Trophoblast cell (in vitro differentiated cells and primary cell): ENCODE measurements around the gene MYO1A.

Experiments
- DNase-seq, 2 donors: peaks; one replicate each; pipeline ENCODE4 v3.0.0-alpha.2; 2016
- H2AFZ ChIP-seq: 2 replicates; pipeline ENCODE4 v1.6.1; 2013; ENCODE audit warnings: low read length, moderate library complexity, mild to moderate bottlenecking; ENCODE audit not compliant: insufficient read depth, poor library complexity
- H2AK5ac ChIP-seq: 2 replicates; pipeline ENCODE4 v1.6.1; 2013; ENCODE audit warnings: mild to moderate bottlenecking, low read length
- H2BK120ac ChIP-seq: 2 replicates; pipeline ENCODE4 v1.6.1; 2013; ENCODE audit warnings: low read length, mild to moderate bottlenecking, moderate library complexity; ENCODE audit not compliant: insufficient read depth, poor library complexity
- H2BK12ac ChIP-seq: 2 replicates; pipeline ENCODE4 v1.6.1; 2013; ENCODE audit warnings: mild to moderate bottlenecking, low read length, moderate library complexity
- H2BK5ac ChIP-seq: 2 replicates; pipeline ENCODE4 v1.6.1; 2013; ENCODE audit warnings: low read length, low read depth, moderate library complexity, mild to moderate bottlenecking; ENCODE audit not compliant: poor library complexity
- H3K14ac ChIP-seq: 2 replicates; pipeline ENCODE4 v1.6.1; 2013; ENCODE audit warnings: mild to moderate bottlenecking, low read length
- H3K18ac ChIP-seq: 2 replicates; pipeline ENCODE4 v1.6.1; 2013; ENCODE audit warnings: mild to moderate bottlenecking, low read length
- H3K23ac ChIP-seq: 2 replicates; pipeline ENCODE4 v1.6.1; 2013; ENCODE audit warnings: low read length
- H3K27ac ChIP-seq: 2 replicates; pipeline ENCODE4 v1.5.1; 2013; ENCODE audit warnings: low read depth, mild to moderate bottlenecking, inconsistent platforms, low read length, moderate library complexity
- H3K27me3 ChIP-seq: 2 replicates; pipeline ENCODE4 v1.6.1; 2013; ENCODE audit warnings: inconsistent platforms, mild to moderate bottlenecking, low read length, moderate library complexity; ENCODE audit not compliant: insufficient read depth
- H3K36me3 ChIP-seq, 2 experiments: 1 replicate in 1 of 2; 2 replicates in 1 of 2; pipeline ENCODE4 v1.6.1; 2013; ENCODE audit warnings: low read length in 2 of 2, mild to moderate bottlenecking in 2 of 2, moderate library complexity in 1 of 2; ENCODE audit not compliant: insufficient read depth in 2 of 2, control insufficient read depth in 1 of 2
- H3K4ac ChIP-seq: 2 replicates; pipeline ENCODE4 v1.6.1; 2013; ENCODE audit warnings: low read depth, mild to moderate bottlenecking, low read length, moderate library complexity
- H3K4me1 ChIP-seq, 2 experiments: 1 replicate in 1 of 2; 2 replicates in 1 of 2; pipeline ENCODE4 v1.6.1; 2013; ENCODE audit warnings: low read length in 2 of 2, mild to moderate bottlenecking in 2 of 2, moderate library complexity in 1 of 2; ENCODE audit not compliant: insufficient read depth in 2 of 2, control insufficient read depth in 1 of 2
- H3K4me2 ChIP-seq: 2 replicates; pipeline ENCODE4 v1.6.1; 2013; ENCODE audit warnings: inconsistent platforms, mild to moderate bottlenecking, low read length, moderate library complexity
- H3K4me3 ChIP-seq: 2 replicates; pipeline ENCODE4 v1.5.1; 2013; ENCODE audit warnings: mild to moderate bottlenecking, low read depth, low read length, inconsistent platforms
- H3K79me1 ChIP-seq: one replicate; pipeline ENCODE4 v1.6.1; 2013; ENCODE audit warnings: low read length
- H3K79me2 ChIP-seq: 2 replicates; pipeline ENCODE4 v1.6.1; 2013; ENCODE audit warnings: low read length, mild to moderate bottlenecking; ENCODE audit not compliant: control insufficient read depth, insufficient read depth, poor library complexity
- H3K9ac ChIP-seq: 2 replicates; pipeline ENCODE4 v1.6.1; 2013; ENCODE audit warnings: mild to moderate bottlenecking, low read length
- H3K9me3 ChIP-seq: 2 replicates; pipeline ENCODE4 v1.6.1; 2013; ENCODE audit warnings: low read depth, mild to moderate bottlenecking, control low read depth, inconsistent platforms, low read length; ENCODE audit not compliant: insufficient read depth
- H4K12ac ChIP-seq: 2 replicates; pipeline ENCODE4 v1.6.1; 2013; ENCODE audit warnings: low read depth, mild to moderate bottlenecking, low read length, moderate library complexity
- H4K8ac ChIP-seq: 2 replicates; pipeline ENCODE4 v1.6.1; 2013; ENCODE audit warnings: low read depth, mild to moderate bottlenecking, low read length, moderate library complexity
- H4K91ac ChIP-seq: one replicate; pipeline ENCODE4 v1.6.1; 2013; ENCODE audit warnings: low read depth, mild to moderate bottlenecking, low read length, moderate library complexity
- WGBS: extraction: QIAGEN DNeasy Blood & Tissue Kit; methylation state at CpG from one replicate; pipeline ENCODE4 v1.1.7; 2013; ENCODE audit warnings: missing lambda C conversion rate; ENCODE audit not compliant: insufficient read length, insufficient coverage; ENCODE audit errors: extremely low coverage; 5-methylcytosine and 5-hydroxymethylcytosine counted together

The MYO1A gene

DNA sequence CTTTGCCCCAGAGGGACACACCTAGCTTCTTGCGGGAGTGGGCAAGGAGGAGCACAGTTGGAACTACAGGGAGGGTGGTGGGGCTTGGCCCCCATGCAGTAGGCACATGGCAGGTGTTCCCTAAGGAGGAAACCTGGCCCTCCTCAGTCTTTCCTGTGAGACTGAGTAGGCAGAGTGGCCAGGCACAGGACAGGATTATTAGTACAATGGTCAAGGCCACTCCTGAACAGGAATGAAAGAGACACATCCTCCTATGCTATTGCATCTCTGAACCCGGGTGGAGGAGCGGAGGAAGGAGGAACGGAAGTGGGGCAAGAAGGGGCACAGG, 846 bp downstream of the MYO1A start:
- no peak for DNase-seq
- H3K9ac ChIP-seq = no peak overlapping the region
- peaks cover 1% of the 10 kb centered on the region for H3K9me3 ChIP-seq
- no peak overlapping the region for H3K4me2 ChIP-seq
- no peak overlapping the region for H2AFZ ChIP-seq
- H3K79me2 ChIP-seq = no peaks in the 10 kb centered on the region
- H2BK12ac ChIP-seq = no peak overlapping the region
- H3K4me1 ChIP-seq = no peaks in the 10 kb centered on the region
- no peak overlapping the region for H3K14ac ChIP-seq
- H3K4me3 ChIP-seq = no peak overlapping the region
- no peak overlapping the region for H4K91ac ChIP-seq
- H3K79me1 ChIP-seq = no peaks in the 10 kb centered on the region
- no peak overlapping the region for H2AK5ac ChIP-seq
- no peak overlapping the region for H3K18ac ChIP-seq
- no peak overlapping the region for H3K27ac ChIP-seq
- H3K4ac ChIP-seq = no peak overlapping the region
- H3K36me3 ChIP-seq = no peaks in the 10 kb centered on the region
- H4K8ac ChIP-seq = no peak overlapping the region
- no peak overlapping the region for H3K23ac ChIP-seq
- H4K12ac ChIP-seq = no peak overlapping the region
- H3K27me3 ChIP-seq = no peaks in the 10 kb centered on the region
- no peak overlapping the region for H2BK5ac ChIP-seq
- no peak overlapping the region for H2BK120ac ChIP-seq
- WGBS = no CpG with 5 or more reads among the region's 4 CpGs

DNA sequence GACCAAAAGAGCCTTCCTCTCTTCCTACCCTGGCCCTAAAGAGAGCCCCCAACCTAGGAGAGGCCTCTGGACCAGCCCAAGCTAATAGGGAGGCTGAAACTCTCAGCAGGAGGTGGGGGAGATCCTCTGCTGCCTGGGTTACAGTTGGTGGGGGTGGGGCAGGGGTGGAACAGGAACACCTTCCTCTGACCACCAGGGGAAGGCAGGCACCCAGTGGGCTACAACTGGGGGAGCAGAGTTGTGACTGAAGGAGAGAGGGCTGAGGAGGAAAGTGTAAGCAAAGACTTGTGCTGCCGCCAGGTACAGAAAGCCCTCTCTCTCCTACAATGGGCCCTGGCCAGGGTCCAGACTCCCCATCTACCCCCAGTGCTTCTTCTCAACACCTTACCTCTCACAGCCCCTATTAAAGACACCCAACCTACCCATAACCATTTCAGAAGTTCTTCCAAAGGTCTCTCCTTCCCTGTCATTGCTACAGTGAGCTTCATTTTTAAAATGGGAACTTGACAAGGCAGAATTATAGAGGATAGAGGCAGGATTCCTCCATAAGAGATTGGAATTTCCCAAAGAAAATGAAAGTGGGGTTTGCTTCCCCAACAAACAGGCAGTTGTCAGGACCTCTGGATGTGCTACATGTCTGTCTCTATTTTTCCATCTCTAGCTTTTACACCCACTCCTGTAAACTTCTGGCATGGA, 1.4 kb downstream of the MYO1A start:
- Histone ChIP-seq H4K8ac (no peak overlapping the region), H3K27ac (no peak overlapping the region), H3K14ac (no peak overlapping the region), H3K4me2 (no peak overlapping the region), H3K9ac (no peak overlapping the region), H2BK5ac (no peak overlapping the region), H3K23ac (no peak overlapping the region), H3K79me2 (no peaks in the 10 kb centered on the region), H2BK120ac (no peak overlapping the region), H3K27me3 (no peaks in the 10 kb centered on the region), H2AFZ (no peak overlapping the region), H4K91ac (no peak overlapping the region), H2BK12ac (no peak overlapping the region), H2AK5ac (no peak overlapping the region), H3K79me1 (no peaks in the 10 kb centered on the region), H3K4ac (no peak overlapping the region), H3K4me3 (no peak overlapping the region), H3K4me1 (no peaks in the 10 kb centered on the region), H3K36me3 (no peaks in the 10 kb centered on the region), H3K18ac (no peak overlapping the region), H4K12ac (no peak overlapping the region), H3K9me3 (peaks cover 1% of the 10 kb centered on the region)
- DNase-seq = no peak
- WGBS = no CpG with 5 or more reads among the region's 1 CpG

DNA sequence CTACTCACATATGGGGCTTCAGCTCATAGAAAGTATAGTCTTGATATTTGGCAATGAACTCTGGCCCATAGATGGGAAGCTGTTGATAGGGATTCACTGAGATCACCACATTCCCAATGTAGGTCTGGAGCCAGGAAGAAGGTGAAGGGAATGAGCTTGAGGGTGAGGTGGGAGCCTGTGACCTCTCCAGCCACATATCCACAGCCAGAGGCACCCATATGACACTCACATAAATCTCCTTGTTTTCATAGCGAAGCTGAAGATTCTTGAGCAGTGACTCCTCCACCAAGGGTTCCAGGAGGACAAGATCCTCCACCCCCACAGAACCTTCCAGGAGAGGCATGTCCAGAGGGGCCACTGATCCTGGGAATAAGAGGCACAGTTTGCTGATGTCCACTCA, 1.9 kb downstream of the MYO1A start:
- Histone ChIP-seq H3K4ac (no peak overlapping the region), H3K14ac (no peak overlapping the region), H4K8ac (no peak overlapping the region), H3K9ac (no peak overlapping the region), H3K18ac (no peak overlapping the region), H3K23ac (no peak overlapping the region), H2BK5ac (no peak overlapping the region), H4K12ac (no peak overlapping the region), H4K91ac (no peak overlapping the region), H2BK120ac (no peak overlapping the region), H2BK12ac (no peak overlapping the region), H3K27ac (no peak overlapping the region), H3K27me3 (no peaks in the 10 kb centered on the region), H3K4me3 (no peak overlapping the region), H3K79me2 (no peaks in the 10 kb centered on the region), H3K9me3 (peaks cover 1% of the 10 kb centered on the region), H3K36me3 (no peaks in the 10 kb centered on the region), H3K4me1 (no peaks in the 10 kb centered on the region), H3K79me1 (no peaks in the 10 kb centered on the region), H3K4me2 (no peak overlapping the region), H2AFZ (no peak overlapping the region), H2AK5ac (no peak overlapping the region)
- WGBS = no CpG with 5 or more reads among the region's 1 CpG
- peak; percentile 85 to 90 for DNase-seq

DNA sequence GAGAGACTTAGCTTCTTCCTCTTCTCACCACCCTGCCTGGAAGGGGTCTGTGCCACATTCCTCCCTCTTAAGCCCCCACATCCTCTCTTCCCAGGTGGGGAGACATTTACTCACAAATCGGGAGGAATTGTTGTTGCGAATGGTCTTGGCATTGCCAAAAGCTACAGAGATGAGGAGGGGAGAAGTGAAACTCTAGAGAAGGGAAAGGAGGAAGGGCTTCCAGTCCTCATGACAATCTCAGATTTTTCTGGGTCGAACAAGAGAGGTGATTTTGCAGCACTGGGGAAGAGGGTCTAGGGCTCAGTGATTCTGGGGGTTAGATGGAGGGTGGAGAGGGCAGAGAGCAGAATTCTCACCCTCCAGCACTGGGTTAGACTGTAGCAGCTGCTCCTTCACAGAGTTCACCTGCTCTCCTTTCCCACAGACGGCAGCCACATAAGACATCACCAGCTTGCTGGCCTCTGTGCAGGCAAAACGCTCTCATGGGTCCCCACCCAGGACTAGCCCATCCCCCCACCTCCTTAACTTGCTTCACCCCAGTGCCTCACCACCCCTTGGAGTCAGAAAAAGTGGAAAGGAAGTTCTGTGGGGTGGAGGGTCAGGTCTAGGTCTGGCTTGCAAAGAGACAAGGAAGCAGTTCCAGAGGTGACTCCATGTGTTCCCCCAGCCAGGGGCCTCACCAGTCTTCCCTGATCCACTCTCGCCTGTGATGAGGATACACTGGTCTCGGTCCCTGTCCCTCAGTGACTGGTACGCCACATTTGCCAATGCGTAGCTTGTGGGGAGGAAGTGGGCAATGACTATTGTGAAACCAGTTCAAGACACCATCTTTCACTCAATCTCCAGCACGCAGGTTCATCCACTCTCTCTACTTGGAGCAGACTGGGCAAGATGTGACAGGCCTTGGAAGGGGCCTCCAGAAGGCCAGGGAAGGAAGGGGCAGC, 2.7 kb downstream of the MYO1A start:
- H3K27ac ChIP-seq = no peak overlapping the region
- no peak overlapping the region for H2AFZ ChIP-seq
- no peaks in the 10 kb centered on the region for H3K79me2 ChIP-seq
- H2AK5ac ChIP-seq = no peak overlapping the region
- peak; percentile 24 to 61 for DNase-seq
- no peaks in the 10 kb centered on the region for H3K79me1 ChIP-seq
- no peak overlapping the region for H3K9ac ChIP-seq
- H4K91ac ChIP-seq = no peak overlapping the region
- H3K4me1 ChIP-seq = no peaks in the 10 kb centered on the region
- H2BK120ac ChIP-seq = no peak overlapping the region
- no peaks in the 10 kb centered on the region for H3K27me3 ChIP-seq
- no peak overlapping the region for H3K18ac ChIP-seq
- no peak overlapping the region for H4K12ac ChIP-seq
- no peak overlapping the region for H2BK5ac ChIP-seq
- H4K8ac ChIP-seq = no peak overlapping the region
- no peak overlapping the region for H3K4me3 ChIP-seq
- WGBS = no CpG with 5 or more reads among the region's 10 CpGs
- H3K14ac ChIP-seq = no peak overlapping the region
- H2BK12ac ChIP-seq = no peak overlapping the region
- H3K36me3 ChIP-seq = no peaks in the 10 kb centered on the region
- H3K23ac ChIP-seq = no peak overlapping the region
- no peak overlapping the region for H3K4ac ChIP-seq
- peaks cover 1% of the 10 kb centered on the region for H3K9me3 ChIP-seq
- H3K4me2 ChIP-seq = no peak overlapping the region
